ENCODE data around the gene CADM1.

- TF ChIP-seq GATA3 (IDR thresholded peaks at IDR 0.05; ENCODE audit: low read depth, low read length), result no peak
- TF ChIP-seq GATA2 (IDR thresholded peaks at IDR 0.05; ENCODE audit: low read depth, low read length), result no peak
Measured at GRCh38 chr11:115244296-115244695, 259.9 kb downstream of the CADM1 start.

Data from SH-SY5Y (cell line).